GM21786 (cell line): ENCODE results near the gene RAMP3.

Source experiments
- ATAC-seq: cut with Tn5 transposase; IDR thresholded peaks from one replicate; pipeline ENCODE4 v1.9.1; 2021; ENCODE audit not compliant: unreplicated experiment

The RAMP3 gene

DNA sequence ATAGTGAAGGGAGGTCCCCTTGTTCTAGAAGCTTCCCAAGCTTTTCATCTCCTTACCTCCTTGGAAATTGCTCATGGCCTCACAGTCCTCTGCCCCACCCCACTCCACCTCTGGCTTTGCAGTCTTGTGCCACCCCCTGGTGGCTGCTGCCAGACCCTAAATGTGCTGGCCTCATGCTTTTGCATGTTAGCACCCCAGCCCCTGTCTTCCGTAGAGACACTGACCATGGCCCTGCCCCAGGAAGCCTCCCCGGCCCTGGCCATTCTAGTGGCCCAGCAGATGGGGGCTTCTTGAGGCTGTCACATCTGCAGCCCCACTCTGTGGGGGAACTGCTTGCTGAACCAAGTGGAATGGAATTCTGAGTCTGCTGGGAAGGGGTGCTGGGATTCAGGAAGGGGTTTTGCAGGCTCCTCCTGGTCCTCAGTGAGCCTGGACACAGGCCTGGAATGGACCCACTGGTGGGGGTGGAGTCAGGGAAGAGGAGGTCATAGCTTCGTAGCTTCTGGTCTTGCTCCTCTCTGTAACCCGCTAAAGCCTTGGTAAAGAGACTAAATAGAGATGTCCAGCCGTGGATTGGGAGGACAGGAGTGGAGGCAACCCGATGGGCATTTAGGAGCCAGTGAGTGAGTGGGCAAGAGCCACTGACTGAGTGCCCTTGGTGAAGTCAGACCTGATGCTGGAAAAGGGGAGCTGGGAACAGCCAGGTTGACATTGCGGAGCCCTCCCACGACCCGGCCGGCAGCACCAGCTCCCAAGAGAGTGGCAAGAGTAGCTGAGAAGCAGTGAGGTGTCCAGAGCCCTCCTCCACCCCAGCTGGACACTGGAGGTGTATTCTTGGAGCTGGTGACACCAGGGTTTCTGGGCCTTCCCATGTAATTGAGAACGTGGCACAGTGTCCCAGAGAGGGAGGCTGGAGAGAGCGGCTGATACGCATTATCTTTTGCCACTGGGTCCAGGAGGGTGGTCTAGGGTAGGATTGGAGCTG lies 20.9 kb downstream of the RAMP3 start:
- no peak for ATAC-seq

DNA sequence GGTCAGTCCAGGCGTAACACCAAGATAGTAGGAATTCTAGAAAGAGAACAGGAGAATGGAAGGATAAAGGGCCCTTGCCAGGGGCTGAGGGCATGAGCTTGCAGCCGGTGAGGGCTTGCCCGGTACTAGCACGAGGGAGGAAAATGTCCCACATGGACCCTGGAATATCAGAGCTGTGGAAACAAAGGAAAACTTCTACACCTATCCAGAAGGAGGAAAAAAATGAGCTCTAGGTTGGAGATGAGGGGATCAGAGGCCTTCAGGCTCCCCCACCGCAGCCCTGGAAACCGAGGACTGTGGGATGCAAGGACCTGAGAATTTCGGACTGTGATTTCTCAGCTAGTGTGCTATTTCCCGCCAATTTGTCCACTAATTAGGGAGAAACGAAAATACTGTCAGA lies 22.1 kb downstream of the RAMP3 start:
- no peak for ATAC-seq

- no peak for ATAC-seq
Measured at GRCh38 chr7:45180084-45180986, 22.7 kb downstream of the RAMP3 start.

- no peak for ATAC-seq
Measured at GRCh38 chr7:45181286-45181960, 23.8 kb downstream of the RAMP3 start.

DNA sequence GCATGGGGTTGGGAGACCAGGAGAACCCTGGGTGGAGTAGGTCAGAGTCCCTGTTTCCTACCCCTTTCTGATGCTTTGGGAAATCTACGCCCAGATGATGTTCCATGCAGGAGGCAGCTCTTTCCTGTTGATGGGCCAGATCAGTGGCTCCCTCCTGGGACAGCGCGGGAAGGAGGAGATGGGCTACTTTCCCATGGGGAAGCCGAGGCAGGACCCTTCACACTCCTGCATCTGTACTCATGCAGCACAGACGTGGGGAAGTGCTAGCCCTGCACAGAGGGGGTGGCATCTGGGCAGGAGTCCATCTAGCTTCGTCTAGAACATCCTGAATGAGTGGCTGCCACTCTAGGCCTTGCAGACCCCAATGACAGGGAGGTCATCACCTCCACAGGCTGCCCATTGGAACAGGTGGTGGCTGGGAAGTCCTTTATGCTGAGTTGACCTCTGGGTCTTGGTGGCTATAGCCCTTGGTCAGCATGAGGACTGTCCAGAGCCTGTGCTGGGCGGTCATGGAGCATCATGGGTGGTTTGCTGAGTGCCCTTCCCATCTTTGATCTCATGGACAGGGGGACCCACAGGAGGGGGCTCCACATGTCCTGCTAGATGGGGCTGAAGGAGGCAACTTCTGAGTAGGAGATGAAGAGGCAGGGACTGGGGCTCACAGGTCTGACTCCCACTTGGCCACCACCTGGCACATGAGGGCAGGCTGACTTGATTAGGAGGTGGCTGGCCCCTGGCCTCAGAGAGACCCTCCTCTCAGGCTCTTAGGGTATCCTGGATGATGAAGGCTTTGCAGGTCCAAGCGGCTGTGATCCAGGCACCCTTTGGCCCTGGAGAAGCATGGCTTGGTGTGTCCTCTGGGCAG lies 24.6 kb downstream of the RAMP3 start:
- no peak for ATAC-seq

DNA sequence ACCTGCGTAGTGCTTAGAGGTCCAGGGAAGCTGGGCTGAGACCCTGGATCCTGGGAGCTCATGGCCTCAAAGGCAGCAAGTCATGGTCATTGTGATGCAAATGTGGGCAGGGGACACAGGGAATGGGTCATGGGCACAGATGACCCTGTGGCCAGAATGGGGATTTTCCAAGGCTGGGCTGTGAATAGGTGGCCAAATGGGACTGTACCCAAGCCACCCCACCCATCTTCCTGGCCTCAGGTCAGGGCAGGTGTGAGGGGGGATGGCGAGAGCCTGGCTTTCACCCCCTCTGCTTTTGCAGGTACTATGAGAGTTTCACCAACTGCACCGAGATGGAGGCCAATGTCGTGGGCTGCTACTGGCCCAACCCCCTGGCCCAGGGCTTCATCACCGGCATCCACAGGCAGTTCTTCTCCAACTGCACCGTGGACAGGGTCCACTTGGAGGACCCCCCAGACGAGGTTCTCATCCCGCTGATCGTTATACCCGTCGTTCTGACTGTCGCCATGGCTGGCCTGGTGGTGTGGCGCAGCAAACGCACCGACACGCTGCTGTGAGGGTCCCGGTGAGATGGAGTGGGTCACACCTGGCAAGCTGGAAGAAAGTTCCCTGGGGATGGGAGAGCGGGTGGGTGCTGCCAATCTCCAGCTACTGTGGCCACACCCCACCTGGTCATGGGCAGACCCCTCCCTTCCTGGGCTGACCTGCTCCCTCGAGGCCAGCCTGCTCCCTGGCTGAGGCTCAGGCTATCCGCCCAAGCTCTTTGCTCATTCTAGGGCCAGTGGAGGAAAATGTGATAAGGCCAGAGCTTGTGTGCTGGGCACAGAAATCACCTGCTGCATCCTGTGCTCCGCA lies 25.5 kb downstream of the RAMP3 start:
- ATAC-seq: no peak

DNA sequence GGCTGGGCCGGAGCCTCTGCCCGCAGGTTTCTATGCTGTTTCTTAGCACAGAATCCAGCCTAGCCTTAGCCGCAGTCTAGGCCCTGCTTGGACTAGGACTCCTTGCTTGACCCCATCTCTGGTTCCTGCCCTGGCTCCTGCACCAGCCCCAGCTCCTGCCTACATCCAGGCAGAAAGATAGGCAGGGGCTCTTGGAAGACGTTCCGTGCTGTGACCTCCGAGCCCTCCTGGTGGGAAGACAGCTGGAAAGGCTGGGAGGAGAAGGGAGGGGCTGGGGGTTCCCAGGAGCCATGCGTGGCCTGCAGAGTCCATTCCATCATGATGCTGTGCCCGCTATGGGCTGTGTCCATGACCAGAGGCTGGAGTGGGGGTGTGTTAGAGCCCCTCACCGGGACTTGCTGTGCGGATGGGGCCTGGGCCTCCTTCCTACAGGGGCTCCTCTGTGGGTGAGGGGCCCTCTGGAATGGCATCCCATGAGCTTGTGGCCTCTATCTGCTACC lies 26.2 kb downstream of the RAMP3 start:
- no peak for ATAC-seq

DNA sequence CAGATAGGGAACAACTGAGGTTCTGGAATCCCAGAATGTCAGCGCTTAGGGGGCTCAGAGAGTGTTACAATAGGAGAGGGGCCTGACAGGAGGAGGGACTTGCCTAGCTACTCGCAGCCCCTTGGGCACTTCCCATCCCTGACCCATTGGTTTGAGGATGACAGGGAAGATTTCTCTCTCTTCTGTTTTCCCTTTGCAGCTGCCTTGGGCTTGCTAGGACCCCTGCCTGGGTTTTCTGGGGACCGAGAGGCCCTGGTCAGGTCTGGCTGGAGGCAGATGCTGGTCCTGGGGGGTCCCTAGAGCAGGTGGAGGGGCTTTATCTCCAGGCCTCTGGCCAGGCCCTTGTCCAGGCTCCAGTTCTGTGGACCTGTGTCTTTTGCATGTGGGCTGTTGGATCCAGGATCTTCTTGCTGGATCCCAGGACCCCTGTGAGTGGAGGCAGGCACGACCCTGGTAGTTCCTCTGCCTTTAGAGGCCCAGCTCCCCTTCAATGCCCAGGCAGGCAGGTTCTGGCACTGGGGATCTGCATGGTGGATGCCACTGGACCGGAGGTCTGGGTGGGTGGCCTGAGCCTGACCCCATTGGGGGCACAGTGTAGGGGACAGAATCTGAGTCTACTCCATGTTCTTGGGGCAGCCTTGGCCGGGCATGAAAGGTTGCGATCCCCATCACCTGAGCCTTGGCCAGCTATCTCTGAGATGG lies 26.9 kb downstream of the RAMP3 start:
- no peak for ATAC-seq

DNA sequence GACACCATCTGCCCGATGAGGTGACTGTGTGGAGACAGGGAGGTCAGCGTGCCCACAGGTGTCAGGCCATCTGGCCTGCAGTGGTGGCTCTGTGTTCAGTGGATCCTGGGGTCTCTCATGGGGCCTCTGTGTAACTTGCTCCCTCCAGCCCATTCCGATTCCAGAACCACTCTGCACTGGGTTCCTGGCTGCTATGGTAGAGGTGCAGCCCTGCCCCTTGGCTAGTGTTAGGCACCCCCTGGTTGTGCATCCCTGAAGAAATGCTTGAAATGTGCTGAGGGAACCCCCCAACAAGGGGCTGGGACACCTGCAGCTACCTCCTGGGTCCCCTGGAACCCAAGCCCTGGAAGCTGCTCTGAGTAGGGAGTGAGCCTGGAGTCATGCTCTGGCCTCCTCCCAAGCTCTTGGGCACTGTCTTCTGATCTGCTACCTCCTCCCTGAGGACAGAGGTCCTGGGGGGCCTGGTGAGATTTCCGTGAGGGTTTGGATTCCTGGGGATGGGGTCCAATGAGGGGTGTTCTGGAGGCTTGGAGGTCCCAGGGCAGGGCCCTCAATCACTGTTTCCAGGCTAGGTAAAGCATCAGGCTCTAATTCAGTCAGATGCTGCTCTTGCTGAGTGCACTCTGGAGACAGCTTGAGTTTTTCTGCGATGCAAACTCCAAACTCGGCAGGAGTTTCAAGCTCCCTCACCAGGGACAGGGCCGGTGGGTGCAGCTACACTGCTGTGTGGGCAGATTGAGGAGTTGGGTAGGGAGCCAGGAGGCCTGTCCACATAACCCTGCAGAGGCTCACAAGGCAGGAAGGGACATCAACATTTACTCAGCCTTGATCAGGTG lies 27.7 kb downstream of the RAMP3 start:
- ATAC-seq: no peak

- ATAC-seq: no peak
Measured at GRCh38 chr7:45185864-45186250, 28.3 kb downstream of the RAMP3 start.

GRCh38 chr7:45186261-45186813 lies 28.7 kb downstream of the RAMP3 start:
- ATAC-seq: no peak

DNA sequence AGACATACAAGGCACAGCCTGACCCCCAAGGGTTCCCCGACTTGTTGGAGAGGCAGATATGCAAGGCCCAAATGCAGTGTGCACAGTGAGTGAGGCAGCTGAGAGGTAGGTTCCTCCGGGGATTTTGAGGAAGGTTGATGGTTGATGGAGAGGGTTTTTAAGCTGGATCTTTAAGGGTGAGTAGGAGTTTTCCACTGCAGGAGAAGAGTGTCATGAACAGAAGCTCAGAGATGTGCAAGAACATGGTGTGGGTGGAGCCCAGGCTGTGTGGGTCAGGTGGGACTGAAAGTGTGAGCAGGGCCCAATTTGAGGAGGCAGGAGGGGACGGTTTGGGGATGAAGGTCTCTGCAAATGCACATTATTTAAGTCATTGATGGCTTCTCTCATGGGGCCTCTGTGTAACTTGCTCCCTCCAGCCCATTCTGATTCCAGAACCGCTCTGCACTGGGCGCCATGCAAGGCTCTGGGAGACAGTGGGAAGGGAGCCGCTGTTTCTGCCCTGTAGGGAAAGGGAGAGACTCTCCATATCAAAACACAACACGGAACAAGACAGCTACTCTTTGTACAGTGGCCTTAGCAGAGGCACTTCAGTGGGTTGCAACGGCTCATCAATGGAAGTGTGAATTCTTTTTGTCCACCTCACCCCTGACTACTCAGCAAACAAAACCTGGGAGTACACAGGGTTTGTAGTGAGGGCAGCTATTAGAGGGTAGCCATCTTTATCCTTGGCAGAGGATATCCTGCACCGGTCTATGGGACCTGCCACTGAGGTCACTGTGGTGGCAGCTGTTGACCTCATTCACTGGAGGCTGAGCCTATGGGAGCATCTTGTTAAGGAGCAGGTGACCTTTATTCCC lies 29.7 kb downstream of the RAMP3 start:
- no peak for ATAC-seq

DNA sequence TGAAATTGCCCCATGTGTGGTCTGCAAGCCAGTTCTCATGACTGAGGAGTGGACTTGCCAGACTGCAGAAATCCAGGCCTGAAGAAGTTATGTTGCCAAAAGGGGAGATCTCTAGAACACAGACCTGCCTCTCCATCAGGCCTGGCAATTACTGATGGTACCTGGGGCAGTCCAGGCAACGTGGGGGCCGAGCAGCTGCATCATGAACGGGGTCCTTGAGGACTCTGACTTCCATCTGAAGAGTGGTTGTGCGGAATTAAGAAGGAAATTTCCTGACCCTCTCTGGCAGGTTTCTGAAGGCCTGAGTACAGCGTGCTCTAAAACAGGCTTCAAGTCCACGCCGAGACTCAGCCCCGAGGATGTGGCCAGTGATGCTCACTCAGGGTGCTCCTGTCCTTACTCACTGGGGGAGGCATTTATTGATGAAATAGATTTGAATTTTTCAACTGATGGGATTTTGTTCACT lies 30.4 kb downstream of the RAMP3 start:
- ATAC-seq: no peak

DNA sequence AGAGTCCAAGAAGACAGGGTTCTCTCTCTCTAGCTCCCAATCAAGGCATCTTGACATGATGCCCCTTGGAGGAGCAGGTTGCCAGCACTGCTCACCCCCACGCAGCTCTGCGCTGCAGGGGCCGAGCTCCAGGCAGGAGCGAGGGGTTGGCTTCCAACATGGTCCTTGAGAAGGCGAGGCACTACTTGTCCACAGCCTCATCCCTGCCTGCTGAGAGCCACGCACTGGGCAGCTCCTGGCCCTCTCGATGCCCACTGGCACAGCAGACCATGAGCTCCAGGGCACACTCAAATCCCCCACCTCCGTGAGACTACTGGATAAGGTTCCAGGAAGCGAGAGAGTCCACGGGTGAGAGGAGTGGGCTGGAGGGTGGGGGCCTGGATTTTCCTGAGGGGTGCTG lies 31.1 kb downstream of the RAMP3 start:
- ATAC-seq: no peak

DNA sequence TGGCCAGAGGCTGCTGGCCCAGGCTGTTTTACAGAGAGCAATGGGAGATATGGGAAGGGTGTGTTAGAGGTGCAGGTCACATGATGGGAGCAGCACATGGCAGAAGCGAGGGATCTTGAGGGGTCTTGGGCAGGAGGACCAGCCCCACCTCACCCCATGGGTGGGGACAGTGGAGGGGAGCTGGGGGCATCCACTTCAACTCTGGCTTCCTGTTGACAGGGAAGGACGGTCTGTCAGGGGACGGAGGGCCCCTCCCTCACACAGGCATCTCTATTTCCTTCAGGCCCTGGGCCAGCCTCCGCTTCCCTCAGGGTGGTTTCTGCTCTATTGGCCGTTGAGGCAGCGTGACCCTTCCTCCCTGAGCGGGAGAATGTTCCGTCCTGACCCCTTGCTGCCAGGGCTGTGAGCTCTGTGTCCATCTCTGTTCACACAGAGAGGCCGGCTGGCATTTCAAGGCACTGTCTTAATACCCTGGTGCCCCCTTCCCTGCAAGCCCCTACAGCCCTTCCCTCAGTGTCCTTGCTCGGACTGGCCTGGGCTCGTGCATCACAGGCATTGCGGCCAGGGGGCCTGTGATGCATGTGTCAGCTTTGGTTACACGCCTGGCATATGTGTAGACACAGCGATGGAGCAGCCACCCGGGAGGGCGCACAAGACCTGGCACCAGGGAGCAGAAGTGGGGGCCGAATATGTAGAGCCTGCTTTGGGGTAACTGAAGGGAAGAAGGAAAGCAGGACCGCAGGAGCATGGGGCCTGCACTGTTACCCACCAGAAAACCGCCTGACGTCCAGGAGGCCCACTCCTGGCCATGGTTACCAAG lies 31.8 kb downstream of the RAMP3 start:
- no peak for ATAC-seq
